HCT116 (cell line): ENCODE data around the gene FEM1B. TPM values are rescaled to one million over a fixed set of nuclear protein-coding genes. Genes with fewer than 3 reads are reported as not detected.

Experiments
- ATAC-seq: fragments of 200-7000 bp; cut with Tn5 transposase; 2 replicates; pipeline ENCODE4 v1.9.1; 2020; ENCODE audit warnings: mild to moderate bottlenecking, moderate library complexity
- BruUV-seq: library from RNA; stranded (reverse); fragments of 400-500 nt; replicated peaks from 2 replicates; lab custom pipeline; 2021; lab: Mats Ljungman, UMichigan
- CTCF ChIA-PET: fragments of 300-600 bp; sonication (Branson Sonifier 250); formaldehyde crosslinking; loops from one replicate; lab custom pipeline; 2021; ENCODE audit warnings: antibody characterized with exemption; lab: Charles Lee
- POLR2A ChIA-PET: fragments of 300-600, 350-600 bp; sonication (Branson Sonifier 250); formaldehyde crosslinking; loops from one replicate; lab custom pipeline; 2021; ENCODE audit warnings: antibody characterized with exemption; lab: Charles Lee
- RAD21 ChIA-PET, 2 experiments: fragments of 300-600 bp; sonication (Branson Sonifier 250); formaldehyde crosslinking; loops; one replicate each; lab custom pipeline; 2023; ENCODE audit warnings: low total read pairs in 2 of 2; ENCODE audit not compliant: uncharacterized antibody in 2 of 2, unreplicated experiment in 2 of 2, low non-redundant PET in 1 of 2; lab: Charles Lee
- DNase-seq: peaks from one replicate; pipeline ENCODE4 v3.0.0-alpha.2; 2010; ENCODE audit warnings: low read depth, low spot score
- H2AFZ ChIP-seq: fragments of 200-600 bp; shearing (Covaris generic), sonication (generic); 2 replicates; pipeline ENCODE4 v1.6.1; 2017; ENCODE audit warnings: low read depth, mixed run types, mixed read lengths, antibody characterized with exemption, low read length; ENCODE audit not compliant: poor library complexity, severe bottlenecking
- H3K27ac ChIP-seq: 2 replicates; pipeline ENCODE4 v1.5.1; 2012; ENCODE audit warnings: low read depth, low read length
- H3K27me3 ChIP-seq: fragments of 200-600 bp; sonication (generic); 2 replicates; pipeline ENCODE4 v1.6.1; 2016; ENCODE audit warnings: mixed run types, low read length, mixed read lengths; ENCODE audit not compliant: insufficient read depth
- H3K36me3 ChIP-seq, 2 experiments: fragments of 200-500 bp in 1 of 2; fragments of 200-600 bp in 1 of 2; sonication (Bioruptor generic) in 1 of 2; sonication (generic) in 1 of 2; 2 replicates each; pipeline versions ENCODE4 v1.5.1 to v1.6.1; 2014 to 2016; ENCODE audit warnings: low read length in 2 of 2, inconsistent platforms in 1 of 2, mixed read lengths in 1 of 2, mixed run types in 1 of 2; ENCODE audit not compliant: insufficient read depth in 2 of 2, control insufficient read depth in 1 of 2
- H3K4me1 ChIP-seq, 2 experiments: fragments of 200-600 bp in 1 of 2; sonication (generic) in 1 of 2; 2 replicates each; pipeline versions ENCODE4 v1.5.1 to v1.6.1; 2012 to 2017; ENCODE audit warnings: low read length in 2 of 2, inconsistent platforms in 1 of 2, mild to moderate bottlenecking in 1 of 2, mixed read lengths in 1 of 2, mixed run types in 1 of 2, moderate library complexity in 1 of 2; ENCODE audit not compliant: insufficient read depth in 2 of 2, control insufficient read depth in 1 of 2
- H3K4me2 ChIP-seq: fragments of 200-600 bp; sonication (generic); 2 replicates; pipeline ENCODE4 v1.6.1; 2017; ENCODE audit warnings: mixed run types, low read length, mixed read lengths
- H3K4me3 ChIP-seq, 2 experiments: fragments of 200-600 bp in 1 of 2; sonication (generic) in 1 of 2; replicated peaks in 1 of 2; 2 replicates each; pipeline ENCODE4 v1.5.1; 2011 to 2016; ENCODE audit warnings: low read length in 2 of 2, control low read depth in 1 of 2, low read depth in 1 of 2, mild to moderate bottlenecking in 1 of 2, mixed read lengths in 1 of 2, mixed run types in 1 of 2
- H3K79me2 ChIP-seq: fragments of 200-600 bp; sonication (generic); 2 replicates; pipeline ENCODE4 v1.6.1; 2017; ENCODE audit warnings: mild to moderate bottlenecking, mixed run types, low read length, moderate library complexity, mixed read lengths; ENCODE audit not compliant: insufficient read depth
- H3K9ac ChIP-seq: fragments of 200-600 bp; sonication (generic); 2 replicates; pipeline ENCODE4 v1.6.1; 2016; ENCODE audit warnings: low read length, mixed read lengths
- H3K9me2 ChIP-seq: fragments of 200-600 bp; sonication (generic), shearing (Covaris generic); 2 replicates; pipeline ENCODE4 v1.6.1; 2017; ENCODE audit warnings: mixed run types, mild to moderate bottlenecking, moderate library complexity; ENCODE audit not compliant: insufficient read depth
- H3K9me3 ChIP-seq, 2 experiments: fragments of 200-500 bp in 1 of 2; fragments of 200-600 bp in 1 of 2; sonication (Bioruptor generic) in 1 of 2; sonication (generic) in 1 of 2; 2 replicates each; pipeline ENCODE4 v1.6.1; 2014 to 2017; ENCODE audit warnings: low read length in 2 of 2, mixed read lengths in 2 of 2, inconsistent platforms in 1 of 2, low read depth in 1 of 2, mild to moderate bottlenecking in 1 of 2, mixed run types in 1 of 2, moderate library complexity in 1 of 2; ENCODE audit not compliant: control insufficient read depth in 1 of 2, insufficient read depth in 1 of 2
- H4K20me1 ChIP-seq: fragments of 200-600 bp; sonication (generic), shearing (Covaris generic); 2 replicates; pipeline ENCODE4 v1.6.1; 2017; ENCODE audit warnings: mixed run types, mild to moderate bottlenecking, moderate library complexity; ENCODE audit not compliant: insufficient read depth
- CBX3 ChIP-seq: IDR thresholded peaks from 2 replicates; pipeline ENCODE4 v1.6.1; 2012; ENCODE audit warnings: low read depth
- CTCF ChIP-seq, 3 experiments: fragments of 200-600 bp in 1 of 3; sonication (generic) in 1 of 3; IDR thresholded peaks in 2 of 3; conservative IDR thresholded peaks in 1 of 3; 2 replicates each; pipeline ENCODE4 v1.5.1; 2012 to 2017; ENCODE audit warnings: low read depth in 2 of 3, low read length in 2 of 3, antibody characterized with exemption in 1 of 3, borderline replicate concordance in 1 of 3, control low read depth in 1 of 3, mild to moderate bottlenecking in 1 of 3, mixed read lengths in 1 of 3, mixed run types in 1 of 3, moderate library complexity in 1 of 3; ENCODE audit not compliant: insufficient read depth in 1 of 3
- JUND ChIP-seq: IDR thresholded peaks from 2 replicates; pipeline ENCODE4 v1.6.1; 2012
- MAX ChIP-seq: IDR thresholded peaks from 2 replicates; pipeline ENCODE4 v1.6.1; 2012
- RAD21 ChIP-seq: IDR thresholded peaks from 2 replicates; pipeline ENCODE4 v1.6.1; 2012; ENCODE audit warnings: low read depth, mild to moderate bottlenecking
- REST ChIP-seq: IDR thresholded peaks from 2 replicates; pipeline ENCODE4 v1.6.1; 2012; ENCODE audit warnings: low read depth
- SP1 ChIP-seq: IDR thresholded peaks from 2 replicates; pipeline ENCODE4 v1.6.1; 2012; ENCODE audit warnings: low read depth
- intact Hi-C: fragments of 100-400 bp; cut with micrococcal nuclease; formaldehyde crosslinking; loops from 2 replicates; pipeline ENCODE4 v1.10.0; 2022
- total RNA-seq: library from RNA; stranded (reverse); gene quantifications from one replicate; pipeline ENCODE4 v1.2.1, GENCODE V29; 2021; ENCODE audit not compliant: unreplicated experiment

Gene FEM1B
- total RNA-seq, 1 experiment from 2014 or later, result 39.7 TPM

- RAD21 ChIA-PET, result interaction anchor here (0.7 to 1.8 kb wide), 7 partner anchors 18 to 672 kb away, joined by 3 to 19 read pairs (median 3); no protein-coding TSS in a partner anchor
- CTCF ChIA-PET, result interaction anchor here (0.6 to 1.9 kb wide), 26 partner anchors 9 to 779 kb away, joined by 3 to 71 read pairs (median 5); partner anchors contain the start of genes CLN6 and FEM1B
- POLR2A ChIA-PET, result interaction anchor here (1.0 to 1.7 kb wide), 4 partner anchors 18 to 672 kb away, joined by 3 to 7 read pairs (median 5); partner anchors contain the start of gene FEM1B
- intact Hi-C loops, result loop anchor here (1.0 kb wide), 3 partner anchors 53 to 296 kb away; no protein-coding TSS in a partner anchor
- H3K9me3 ChIP-seq, result no peaks in the 10 kb centered on the region
- H3K4me2 ChIP-seq, result peak overlapping the region; percentile 41
- DNase-seq (peak; percentile 79), ATAC-seq (peak; percentile 97)
- H3K79me2 ChIP-seq, result no peaks in the 10 kb centered on the region
- no peak overlapping the region for H3K4me3 ChIP-seq
- H3K9ac ChIP-seq, result no peak overlapping the region
- H3K27ac ChIP-seq, result no peak overlapping the region
- no peaks in the 10 kb centered on the region for H3K27me3 ChIP-seq
- TF ChIP-seq CBX3 (0 out of 2 replicates have a peak, but pooled peaks have one; percentile 30), REST (no peak), RAD21 (peak; percentile 90), MAX (no peak), JUND (no peak), SP1 (no peak), CTCF (IDR thresholded peaks at IDR 0.05 in 2 of 3, conservative IDR thresholded peaks at IDR 0.05 in 1 of 3; ENCODE audit: borderline replicate concordance in 1 of 3, insufficient read depth in 1 of 3, low read depth in 2 of 3, low read length in 2 of 3) (peak; percentile 78 to 88 (median 87))
- BruUV-seq, result no TSS peak
- H3K9me2 ChIP-seq, result no peaks in the 10 kb centered on the region
- peak overlapping the region; percentile 86 for H2AFZ ChIP-seq
- no peaks in the 10 kb centered on the region for H4K20me1 ChIP-seq
- no peaks in the 10 kb centered on the region for H3K4me1 ChIP-seq
- no peaks in the 10 kb centered on the region for H3K36me3 ChIP-seq
Observed at GRCh38 chr15:68252925-68253534, 24.5 kb upstream of the FEM1B start.
